Mucosa of stomach (tissue), 1 donor: ENCODE measurements around the gene SCFD2.

Experiments
- H3K27me3 ChIP-seq: one replicate; pipeline ENCODE4 v1.7.0; 2013; ENCODE audit warnings: mild to moderate bottlenecking, low read length; ENCODE audit not compliant: control insufficient read depth, insufficient read depth
- H3K36me3 ChIP-seq: one replicate; pipeline ENCODE4 v1.7.0; 2013; ENCODE audit warnings: low read length; ENCODE audit not compliant: control insufficient read depth, insufficient read depth
- H3K4me1 ChIP-seq: one replicate; pipeline ENCODE4 v1.7.0; 2013; ENCODE audit warnings: mild to moderate bottlenecking, low read length; ENCODE audit not compliant: control insufficient read depth, insufficient read depth
- H3K4me3 ChIP-seq: one replicate; pipeline ENCODE4 v1.7.0; 2013; ENCODE audit warnings: low read length
- H3K9ac ChIP-seq: one replicate; pipeline ENCODE4 v1.7.0; 2013; ENCODE audit warnings: mild to moderate bottlenecking, low read length, moderate library complexity
- H3K9me3 ChIP-seq: one replicate; pipeline ENCODE4 v1.7.0; 2013; ENCODE audit warnings: mild to moderate bottlenecking, low read length, moderate library complexity; ENCODE audit not compliant: control insufficient read depth
- donor health status: Pancreatic carcinoma.

Gene SCFD2

DNA sequence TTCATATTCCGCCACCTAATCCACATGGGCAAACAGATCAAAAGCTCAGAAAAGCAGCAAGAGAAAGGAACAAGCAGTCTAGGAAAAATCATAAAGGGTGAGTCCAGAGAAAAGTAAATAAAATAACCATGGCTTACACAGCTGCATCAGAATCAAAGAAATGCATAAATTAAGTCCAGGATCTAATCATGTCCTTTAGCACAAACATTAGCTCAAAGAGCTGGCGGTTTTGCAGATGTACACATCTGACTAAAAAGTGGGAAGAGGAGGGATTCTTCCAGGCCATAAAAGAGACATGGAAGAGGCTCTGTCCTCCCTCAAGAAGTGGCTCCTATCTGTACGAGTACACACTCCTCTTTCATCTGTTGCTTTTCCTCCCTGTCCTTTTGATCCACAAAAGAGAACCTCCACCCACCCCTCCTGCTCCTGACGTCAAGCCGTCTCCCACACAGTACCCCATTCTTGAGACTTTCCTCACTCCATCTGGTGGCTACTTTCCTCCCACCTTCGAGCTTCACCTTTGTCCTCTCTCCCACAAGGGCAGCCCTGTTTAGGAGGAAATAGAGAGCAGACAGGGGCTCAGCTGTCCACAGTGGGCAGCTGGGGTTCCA is 411.2 kb downstream of the SCFD2 start:
- Histone ChIP-seq H3K9ac (no peak overlapping the region), H3K4me3 (no peak overlapping the region)

DNA sequence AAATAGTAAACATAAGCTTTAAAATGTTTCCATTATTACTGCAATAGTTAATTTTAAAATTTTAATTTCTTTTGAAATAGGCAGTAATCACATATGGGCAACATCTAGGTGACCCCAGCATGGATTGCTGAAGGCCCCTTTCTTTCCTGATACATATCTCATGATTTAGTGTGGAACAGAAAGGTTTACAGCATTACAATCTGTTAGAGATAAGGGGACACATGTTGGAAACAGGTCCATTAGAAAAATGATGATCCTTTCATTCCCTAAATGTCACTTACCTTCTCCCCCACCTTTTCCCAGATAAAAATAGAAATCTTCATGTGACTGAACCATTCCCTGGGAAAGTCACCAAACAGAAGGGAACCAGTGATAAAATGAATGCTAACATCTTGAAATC is 413.3 kb downstream of the SCFD2 start:
- H3K36me3 ChIP-seq: no peaks in the 10 kb centered on the region
- H3K4me3 ChIP-seq: no peak overlapping the region
- H3K4me1 ChIP-seq: peaks cover 21% of the 10 kb centered on the region
- no peak overlapping the region for H3K9ac ChIP-seq
- no peaks in the 10 kb centered on the region for H3K9me3 ChIP-seq
- H3K27me3 ChIP-seq: no peaks in the 10 kb centered on the region

More for the DNA sequence above, 411.2 kb downstream of the SCFD2 start:
- Histone ChIP-seq H3K4me1 (peaks cover 26% of the 10 kb centered on the region), H3K27me3 (no peaks in the 10 kb centered on the region), H3K36me3 (no peaks in the 10 kb centered on the region), H3K9me3 (no peaks in the 10 kb centered on the region)

DNA sequence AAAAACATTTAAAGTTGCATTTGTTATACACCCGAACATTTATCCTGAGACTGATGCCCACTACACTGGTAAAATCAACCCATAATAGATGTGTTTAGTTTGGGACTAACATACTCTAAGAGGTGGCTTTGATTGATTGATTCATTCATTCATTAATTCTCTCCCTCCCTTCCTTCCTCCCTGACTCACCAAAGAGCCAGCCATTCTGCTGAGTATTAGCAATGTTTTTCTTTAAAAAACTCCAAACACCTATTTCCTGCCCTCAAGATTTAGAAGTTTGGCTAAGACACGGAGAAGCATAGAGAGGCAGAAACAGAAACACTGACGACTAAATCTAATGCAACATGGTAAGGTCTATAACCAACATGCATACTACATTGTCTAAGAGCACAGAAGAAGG is 414.8 kb downstream of the SCFD2 start:
- Histone ChIP-seq H3K9me3 (no peaks in the 10 kb centered on the region), H3K27me3 (no peaks in the 10 kb centered on the region), H3K36me3 (no peaks in the 10 kb centered on the region), H3K4me3 (no peak overlapping the region), H3K4me1 (peaks cover 12% of the 10 kb centered on the region), H3K9ac (no peak overlapping the region)

DNA sequence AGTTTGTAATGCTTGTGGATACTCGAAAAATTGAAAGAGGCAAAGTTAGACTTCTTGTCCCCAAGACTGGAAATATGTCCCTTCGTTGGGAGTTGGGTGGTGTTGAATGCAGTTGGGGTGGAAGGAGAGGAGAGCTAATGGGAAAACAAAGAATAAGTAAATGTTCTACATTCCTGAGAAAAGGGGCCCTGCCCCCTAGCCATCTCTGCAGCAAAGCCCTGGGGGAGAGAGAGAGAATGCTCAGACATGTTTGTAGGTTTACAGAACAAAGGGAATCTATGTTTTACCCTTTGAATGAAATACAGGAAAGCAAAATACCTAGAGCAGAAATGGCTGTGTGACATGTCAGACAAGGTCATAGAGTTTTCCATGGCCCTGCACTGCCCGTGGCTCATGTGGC is 415.6 kb downstream of the SCFD2 start:
- H3K9ac ChIP-seq: no peak overlapping the region
- H3K9me3 ChIP-seq: no peaks in the 10 kb centered on the region
- no peaks in the 10 kb centered on the region for H3K36me3 ChIP-seq
- H3K4me1 ChIP-seq: peaks cover 12% of the 10 kb centered on the region
- H3K27me3 ChIP-seq: no peaks in the 10 kb centered on the region
- H3K4me3 ChIP-seq: no peak overlapping the region

DNA sequence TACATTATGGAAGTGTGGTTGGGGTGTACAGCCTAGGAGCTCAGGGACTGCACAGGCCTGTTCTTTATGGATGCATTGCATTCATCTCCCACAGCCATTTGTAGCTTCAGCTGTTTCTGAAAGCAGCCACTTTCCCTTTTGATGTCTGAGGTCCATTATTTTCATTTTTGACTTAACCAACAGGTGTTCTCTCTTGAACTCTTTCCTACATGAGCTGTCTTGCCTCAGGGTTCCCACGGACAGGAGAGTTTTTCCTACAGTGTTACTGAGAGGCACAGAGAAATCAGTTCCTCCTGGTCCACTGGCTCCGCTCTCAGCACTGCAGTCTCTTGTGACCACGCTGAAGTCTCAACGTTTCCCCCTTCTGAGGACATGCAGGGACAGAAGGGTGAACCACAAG is 416.5 kb downstream of the SCFD2 start:
- Histone ChIP-seq H3K27me3 (no peaks in the 10 kb centered on the region), H3K9me3 (no peaks in the 10 kb centered on the region), H3K9ac (no peak overlapping the region), H3K4me3 (no peak overlapping the region), H3K4me1 (peaks cover 4% of the 10 kb centered on the region), H3K36me3 (no peaks in the 10 kb centered on the region)

DNA sequence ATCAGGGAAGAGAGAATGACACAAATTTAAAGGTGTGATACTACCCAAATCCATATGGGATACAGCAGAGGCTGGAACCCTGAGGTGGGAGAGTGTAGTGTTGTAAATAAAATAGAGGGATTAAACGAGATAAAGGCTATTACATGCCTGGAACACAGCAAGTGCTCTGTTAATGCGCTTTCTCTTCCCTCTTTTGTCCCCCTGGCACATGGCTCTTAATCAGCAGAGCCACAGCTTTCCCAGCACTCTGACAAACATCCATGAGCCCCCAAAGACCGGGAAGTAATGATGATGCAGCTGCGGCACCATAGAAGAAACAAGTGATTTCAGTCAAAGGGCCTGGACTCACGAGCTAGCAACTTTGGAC is 417.8 kb downstream of the SCFD2 start:
- H3K9me3 ChIP-seq: no peaks in the 10 kb centered on the region
- no peaks in the 10 kb centered on the region for H3K27me3 ChIP-seq
- H3K9ac ChIP-seq: no peak overlapping the region
- no peak overlapping the region for H3K4me3 ChIP-seq
- H3K36me3 ChIP-seq: no peaks in the 10 kb centered on the region
- H3K4me1 ChIP-seq: no peaks in the 10 kb centered on the region

DNA sequence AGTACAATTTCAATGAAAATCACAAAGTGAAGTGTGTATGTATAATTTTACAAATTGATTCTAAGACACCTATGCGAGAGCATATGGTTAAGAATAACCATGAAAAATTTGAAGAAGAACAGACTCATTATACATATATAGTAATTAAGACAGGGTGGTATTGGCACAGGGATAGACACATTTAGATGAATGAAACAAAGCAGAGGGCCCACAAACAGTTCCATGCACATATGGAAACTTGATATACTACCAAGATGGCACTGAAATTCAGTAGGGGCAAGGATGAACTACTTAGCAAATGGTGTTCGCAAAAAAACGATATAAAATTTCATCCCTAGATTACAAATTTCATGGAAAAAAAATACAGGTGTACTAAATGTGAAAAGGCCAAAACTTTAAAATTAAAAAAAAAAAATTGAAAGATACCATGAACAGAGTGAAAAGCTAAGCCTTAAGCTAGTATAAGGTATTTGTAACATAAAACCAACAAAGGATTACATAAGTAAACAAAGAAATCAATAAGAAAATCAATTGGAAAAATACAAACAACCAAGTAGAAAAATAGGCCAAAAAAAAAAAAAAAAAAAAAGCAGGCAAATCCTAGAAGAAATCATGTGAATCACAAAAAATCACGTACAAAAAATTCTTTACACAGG is 418.3 kb downstream of the SCFD2 start:
- no peaks in the 10 kb centered on the region for H3K9me3 ChIP-seq
- H3K27me3 ChIP-seq: no peaks in the 10 kb centered on the region
- H3K9ac ChIP-seq: no peak overlapping the region
- no peak overlapping the region for H3K4me3 ChIP-seq
- H3K4me1 ChIP-seq: no peaks in the 10 kb centered on the region
- no peaks in the 10 kb centered on the region for H3K36me3 ChIP-seq

DNA sequence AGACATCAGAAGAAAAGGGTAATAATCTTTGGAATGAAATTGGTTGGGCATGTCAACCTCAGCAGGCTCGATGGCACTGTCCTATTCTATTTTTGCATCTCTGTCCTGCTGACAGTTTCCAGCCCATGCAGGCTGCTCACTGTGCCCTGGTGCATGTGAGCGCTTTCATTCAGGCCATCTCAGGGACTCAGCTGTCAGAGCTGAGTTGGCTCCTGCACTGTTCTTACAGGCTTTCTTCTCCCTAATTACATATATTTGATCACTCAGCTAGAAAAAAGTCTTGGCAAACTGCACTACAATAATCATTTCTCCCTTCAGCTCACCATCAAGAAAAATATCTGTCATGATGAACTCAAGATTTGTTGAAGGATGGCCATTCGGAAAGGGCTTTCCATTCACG is 419.0 kb downstream of the SCFD2 start:
- H3K36me3 ChIP-seq: no peaks in the 10 kb centered on the region
- no peaks in the 10 kb centered on the region for H3K27me3 ChIP-seq
- H3K9me3 ChIP-seq: no peaks in the 10 kb centered on the region
- no peak overlapping the region for H3K9ac ChIP-seq
- no peaks in the 10 kb centered on the region for H3K4me1 ChIP-seq
- no peak overlapping the region for H3K4me3 ChIP-seq

DNA sequence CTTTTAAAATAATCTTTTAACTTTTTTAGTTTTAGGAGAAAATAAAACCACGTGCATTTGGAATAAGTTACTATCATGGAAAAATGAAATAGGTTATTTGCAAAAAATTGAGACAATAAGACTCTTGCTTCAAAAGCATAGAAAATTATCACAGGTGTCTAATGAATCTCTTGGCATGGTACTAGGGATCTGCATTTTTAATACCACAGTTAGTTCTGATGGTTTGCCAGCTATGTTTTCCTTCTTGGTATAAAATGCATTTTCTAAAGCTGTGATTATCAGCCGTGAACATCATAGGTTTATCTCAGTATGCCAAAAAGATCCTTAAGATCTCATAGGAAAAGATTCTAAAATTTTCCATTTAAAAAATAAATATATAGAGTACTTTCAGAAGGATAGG is 419.9 kb downstream of the SCFD2 start:
- H3K9ac ChIP-seq: no peak overlapping the region

DNA sequence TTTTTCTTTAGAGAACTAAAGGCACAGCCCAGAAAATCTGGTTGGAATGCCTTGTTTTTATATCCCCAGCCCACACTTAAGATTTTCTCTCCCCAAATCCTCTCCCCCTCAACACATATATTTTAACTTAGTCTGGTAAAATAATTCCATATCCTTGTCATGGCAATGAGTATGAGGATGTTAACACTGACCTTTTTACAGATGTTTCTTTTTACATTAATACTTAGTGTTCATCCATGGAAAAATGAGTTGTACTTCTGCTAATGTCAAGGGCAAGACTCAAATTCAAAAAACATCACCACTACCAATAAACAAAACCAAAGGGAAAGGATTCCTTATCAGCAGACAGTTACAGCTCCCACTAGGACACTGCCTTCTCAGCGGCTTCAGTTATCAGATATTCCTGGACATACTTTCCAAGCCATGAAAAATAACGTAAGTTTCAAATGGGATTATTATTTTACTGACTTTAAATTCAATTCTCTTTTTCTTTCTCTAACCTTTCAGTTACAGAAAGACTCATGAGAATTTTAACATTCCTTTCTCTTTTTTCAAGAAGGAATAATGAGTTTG is 420.4 kb downstream of the SCFD2 start:
- Histone ChIP-seq H3K4me3 (no peak overlapping the region), H3K4me1 (no peaks in the 10 kb centered on the region), H3K9me3 (no peaks in the 10 kb centered on the region), H3K27me3 (no peaks in the 10 kb centered on the region), H3K9ac (no peak overlapping the region), H3K36me3 (no peaks in the 10 kb centered on the region)

More for the DNA sequence above, 419.9 kb downstream of the SCFD2 start:
- Histone ChIP-seq H3K36me3 (no peaks in the 10 kb centered on the region), H3K27me3 (no peaks in the 10 kb centered on the region), H3K4me1 (no peaks in the 10 kb centered on the region), H3K9me3 (no peaks in the 10 kb centered on the region), H3K4me3 (no peak overlapping the region)

DNA sequence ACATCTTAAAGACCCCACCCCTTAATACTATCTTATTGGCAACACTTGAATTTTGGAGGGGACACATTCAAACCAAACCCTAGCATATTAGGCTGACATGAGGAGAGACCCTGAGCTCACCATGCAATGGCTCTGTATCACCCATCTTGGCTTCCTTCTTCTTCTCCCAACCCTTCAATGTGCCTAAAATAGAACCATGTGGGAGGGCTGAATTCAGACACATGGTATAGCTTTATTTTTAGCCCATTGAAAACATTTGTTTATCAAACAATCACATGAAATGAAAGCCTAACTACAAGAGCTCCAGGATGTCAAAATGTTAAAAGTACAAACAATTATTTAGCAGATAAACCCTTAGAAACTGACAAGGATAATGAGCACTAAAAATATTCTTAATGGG is 422.2 kb downstream of the SCFD2 start:
- no peaks in the 10 kb centered on the region for H3K36me3 ChIP-seq
- no peak overlapping the region for H3K9ac ChIP-seq
- no peaks in the 10 kb centered on the region for H3K27me3 ChIP-seq
- no peaks in the 10 kb centered on the region for H3K9me3 ChIP-seq
- H3K4me3 ChIP-seq: no peak overlapping the region
- H3K4me1 ChIP-seq: no peaks in the 10 kb centered on the region

DNA sequence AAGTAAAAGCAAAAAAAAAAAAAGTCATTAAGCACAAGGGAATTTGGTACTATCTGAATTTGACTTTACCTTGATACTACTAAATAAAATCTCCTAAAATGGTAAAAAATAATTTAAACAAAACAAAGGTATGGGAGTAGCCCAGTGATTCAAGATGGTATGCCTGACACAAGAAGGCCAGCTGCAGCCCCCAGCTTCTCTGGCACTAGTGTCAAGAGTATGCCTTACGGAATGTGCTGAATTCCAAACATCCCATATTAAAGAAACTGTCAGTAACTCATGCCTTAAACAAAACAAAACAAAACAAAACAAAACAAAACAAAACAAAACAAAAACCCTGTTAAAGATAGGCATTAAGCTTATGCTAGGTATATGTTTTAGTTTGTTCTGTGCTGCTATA is 422.9 kb downstream of the SCFD2 start:
- Histone ChIP-seq H3K4me1 (peaks cover 3% of the 10 kb centered on the region), H3K36me3 (no peaks in the 10 kb centered on the region), H3K27me3 (no peaks in the 10 kb centered on the region), H3K9ac (no peak overlapping the region), H3K9me3 (no peaks in the 10 kb centered on the region), H3K4me3 (no peak overlapping the region)
